HG03439 (cell line): ENCODE results near the gene BCAR1.
"Not testable (repeated sequence)": the region's sequence is repeated elsewhere in the genome, so short reads cannot be mapped to it uniquely, and the experiment has no call there.

ENCODE experiments used
- ATAC-seq: cut with Tn5 transposase; IDR thresholded peaks from one replicate; pipeline ENCODE4 v1.9.1; 2021; ENCODE audit warnings: mild to moderate bottlenecking, moderate library complexity; ENCODE audit not compliant: unreplicated experiment

BCAR1 gene

DNA sequence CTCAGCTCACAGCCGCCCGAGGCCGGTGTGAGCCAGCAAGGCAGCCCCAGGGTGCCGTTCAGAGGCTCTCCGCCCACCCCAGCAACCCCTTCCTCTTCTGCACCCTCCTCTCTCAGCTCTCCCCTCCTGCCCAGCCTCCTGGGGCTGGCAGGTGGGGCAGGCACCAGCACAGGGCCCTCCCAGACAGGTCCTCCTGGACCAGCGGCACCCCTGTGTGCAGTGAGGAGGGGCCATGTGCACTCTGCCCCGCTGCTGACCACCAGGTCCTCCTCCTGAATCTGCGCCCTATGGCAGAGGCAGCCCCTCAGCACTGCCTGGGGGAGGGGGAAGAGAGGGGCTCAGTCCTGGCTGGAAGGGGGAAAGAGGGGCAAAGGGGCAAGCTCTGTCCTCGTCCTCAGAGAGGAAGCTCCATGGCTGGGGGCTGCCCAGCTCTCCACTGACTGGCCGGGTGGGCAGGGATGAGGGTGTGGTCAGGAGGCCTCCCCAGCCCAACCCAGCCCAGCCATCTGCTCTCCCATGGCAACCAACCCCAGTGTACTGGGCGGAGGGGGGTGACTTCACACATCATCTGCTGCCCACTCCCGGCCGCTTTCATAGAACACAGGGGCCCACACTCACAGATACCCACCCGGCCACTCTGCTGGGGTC is 5.4 kb upstream of the BCAR1 start:
- ATAC-seq, result no peak

DNA sequence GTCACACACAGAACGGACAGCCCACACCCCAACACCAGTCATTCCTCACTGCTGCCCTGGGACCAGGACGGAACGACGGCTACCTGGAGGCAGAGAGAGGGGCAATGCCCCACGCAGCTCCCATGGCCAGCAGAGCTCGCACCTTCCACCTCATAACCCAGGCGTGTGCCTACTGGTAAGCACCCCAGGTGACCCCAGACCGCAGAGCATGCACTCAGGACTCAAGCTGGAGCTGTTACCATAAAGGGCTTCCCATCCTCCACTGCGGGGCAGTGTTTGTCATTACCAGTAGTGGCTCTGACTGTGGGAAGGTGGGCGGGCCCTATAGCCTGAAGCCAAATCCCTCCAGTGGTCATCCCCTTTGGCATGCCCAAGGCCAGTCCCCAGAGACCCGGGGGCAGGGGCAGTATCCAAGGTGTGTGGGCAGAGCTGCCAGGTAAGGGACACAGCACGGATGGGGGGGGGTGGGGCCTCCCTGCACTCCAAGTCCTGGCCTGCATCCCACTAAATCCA is 4.7 kb upstream of the BCAR1 start:
- ATAC-seq, result no peak

DNA sequence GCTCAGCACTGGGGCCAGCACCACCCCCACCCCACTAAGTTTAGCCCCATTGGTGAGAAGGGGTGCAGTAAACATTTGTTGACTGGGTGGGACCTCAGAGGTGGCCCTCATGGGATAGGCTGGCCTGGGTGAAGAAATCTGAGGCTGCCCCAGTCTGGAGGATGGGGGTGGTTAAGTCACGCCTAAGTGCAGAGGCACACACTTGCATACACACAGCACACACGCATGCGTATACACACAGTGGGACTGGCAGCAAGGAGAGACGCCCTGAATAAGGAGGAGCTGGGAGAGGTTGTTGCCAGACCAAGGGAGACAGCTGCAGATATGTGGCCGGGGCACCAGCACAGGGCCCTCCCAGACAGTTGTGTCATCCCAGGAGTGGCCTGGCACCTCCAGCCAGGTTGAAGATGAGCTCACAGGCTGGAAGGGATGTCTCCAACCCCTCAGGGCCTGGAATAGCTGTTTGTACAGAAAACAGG is 3.0 kb upstream of the BCAR1 start:
- ATAC-seq, result no peak

DNA sequence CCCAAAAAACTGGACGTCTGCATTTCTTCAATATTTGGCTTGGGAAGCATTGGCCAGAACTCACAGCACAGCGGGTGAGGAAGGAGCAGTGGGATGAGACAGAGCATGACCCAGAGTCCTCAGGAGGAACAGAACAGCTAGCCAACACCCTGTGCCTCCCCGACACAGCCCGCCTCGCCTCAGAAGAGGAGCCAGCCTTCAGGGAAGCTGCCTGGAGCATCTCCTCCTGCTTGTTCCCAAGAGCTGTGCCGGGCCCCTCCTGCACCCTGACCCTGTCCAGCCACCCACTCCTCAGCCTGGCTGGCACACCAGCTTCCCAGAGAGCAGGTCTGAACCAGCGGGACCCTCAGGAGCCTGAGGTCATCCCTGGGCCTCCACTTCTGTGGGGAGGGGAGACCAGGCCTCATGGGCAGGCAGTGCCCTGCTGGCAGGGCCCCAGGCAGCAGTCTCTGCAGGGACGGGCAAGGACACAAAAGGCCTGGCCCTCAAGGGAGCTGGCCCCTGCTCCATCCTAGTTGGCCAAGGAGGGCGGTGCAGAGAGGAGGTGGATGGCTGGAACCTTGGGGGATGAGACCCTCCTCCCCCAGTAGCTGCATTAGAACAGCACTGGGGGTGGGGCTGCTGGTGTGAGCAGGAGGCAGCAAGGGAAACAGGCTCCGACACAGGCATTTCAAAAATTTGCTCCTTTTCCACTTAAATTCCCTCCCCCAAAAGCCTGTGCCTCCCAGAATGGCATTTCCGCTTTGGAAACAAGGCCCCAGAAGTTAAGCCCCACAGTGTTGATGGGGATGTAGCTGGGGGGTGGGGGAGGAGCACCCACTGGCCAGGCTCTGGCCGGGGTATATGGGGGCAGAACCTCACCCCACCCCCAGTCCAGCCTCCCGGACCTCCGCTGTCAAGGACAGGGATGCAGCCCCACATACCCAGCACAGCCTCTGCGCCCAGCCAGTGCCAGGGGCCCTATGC is 1.8 kb upstream of the BCAR1 start:
- ATAC-seq, result no peak

DNA sequence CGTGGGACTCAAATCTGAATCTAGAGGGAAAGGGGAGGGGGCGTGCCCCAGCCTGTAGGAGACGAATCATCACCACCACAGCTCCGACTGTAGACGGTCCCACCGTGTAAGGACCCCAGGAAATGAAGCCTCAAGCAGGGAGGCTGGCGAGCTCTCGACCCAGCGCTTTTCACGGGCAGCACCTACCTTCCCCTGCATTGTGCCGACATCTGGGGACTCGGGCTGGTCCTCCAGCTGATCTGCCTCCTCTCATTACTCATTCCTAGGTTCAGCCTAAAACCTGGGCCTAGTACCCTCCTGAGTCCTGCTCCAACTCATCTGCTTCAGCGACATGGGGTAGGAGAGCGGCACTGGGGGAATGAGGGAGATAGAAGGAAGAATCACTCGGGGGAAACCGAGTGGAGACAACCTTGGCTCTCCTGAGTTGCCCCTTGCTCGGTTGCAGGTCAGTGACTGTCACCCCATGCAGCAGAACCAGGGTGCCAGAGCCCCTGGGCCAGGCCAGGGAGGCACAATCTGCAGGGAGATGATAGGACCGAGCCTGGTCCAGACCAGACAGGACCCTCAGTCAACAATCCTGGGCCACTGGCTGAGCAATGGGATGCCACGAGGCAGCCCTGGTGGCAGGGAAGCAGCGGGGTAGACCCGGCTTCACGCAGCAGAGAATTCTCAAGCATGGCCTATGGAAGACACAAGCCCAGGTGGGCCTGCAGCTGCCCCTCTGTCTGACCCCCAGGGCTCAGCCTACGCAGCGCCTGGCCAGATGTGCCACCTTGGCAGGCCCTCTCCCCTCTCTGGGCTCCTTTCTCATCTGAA is 833 bp upstream of the BCAR1 start:
- no peak for ATAC-seq

DNA sequence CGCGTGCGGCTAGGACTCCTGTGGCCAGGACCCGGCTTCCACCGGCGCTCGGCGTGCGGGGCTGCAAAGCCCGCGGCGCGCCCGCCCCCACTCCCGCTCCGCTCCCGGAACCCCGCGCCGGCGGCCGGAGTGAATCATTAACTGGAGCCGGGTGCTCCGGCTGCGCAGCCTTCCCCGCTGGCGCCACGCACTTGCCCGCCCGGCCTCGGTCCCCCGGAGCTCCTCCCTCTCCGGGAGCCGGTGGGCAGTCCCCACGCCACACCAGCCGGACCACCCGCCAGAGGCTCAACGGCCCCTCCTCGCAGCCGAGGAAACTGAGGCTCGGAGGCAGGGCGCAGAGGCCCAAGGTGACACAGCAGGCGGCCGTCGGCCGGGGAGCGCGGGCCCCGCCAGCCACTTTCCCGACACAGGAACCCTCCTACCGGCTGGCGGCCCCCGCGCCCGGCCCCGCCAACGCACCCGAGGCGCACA is 580 bp downstream of the BCAR1 start:
- no peak for ATAC-seq

DNA sequence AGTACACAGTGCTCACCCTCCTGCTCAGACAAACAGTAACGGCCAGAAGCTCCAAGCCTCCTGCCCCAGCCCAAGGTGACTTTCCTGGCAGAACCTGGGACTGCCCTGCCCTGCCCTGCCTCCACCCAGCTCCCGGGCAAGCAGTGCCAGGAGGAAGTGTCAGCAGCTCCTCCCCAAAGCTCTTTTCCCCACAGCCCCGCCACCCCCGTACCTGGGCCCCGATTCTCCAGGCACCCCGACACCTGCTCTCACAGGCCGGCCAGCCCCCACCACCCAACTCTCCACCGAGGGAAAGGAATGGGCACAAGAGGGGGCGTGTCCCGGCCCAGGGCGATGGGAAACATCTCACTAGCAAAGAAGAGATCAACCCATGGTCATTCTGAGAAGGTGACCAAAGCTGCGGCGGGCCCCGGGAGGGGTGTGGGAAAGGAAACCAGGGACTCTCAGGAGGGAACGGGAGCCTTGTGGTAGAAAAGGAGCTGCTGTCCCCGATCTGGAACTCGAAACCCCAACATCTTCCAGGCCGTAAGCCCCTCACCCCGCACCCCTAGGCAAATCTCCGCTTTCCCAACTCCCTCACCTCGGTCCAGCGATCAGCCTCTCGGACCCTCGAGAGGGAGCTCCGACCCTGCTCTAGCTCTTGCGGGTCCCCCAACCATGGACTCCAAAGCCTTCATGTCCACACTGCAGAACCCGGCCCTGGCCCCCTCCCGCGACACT is 1.2 kb downstream of the BCAR1 start:
- ATAC-seq, result no peak

DNA sequence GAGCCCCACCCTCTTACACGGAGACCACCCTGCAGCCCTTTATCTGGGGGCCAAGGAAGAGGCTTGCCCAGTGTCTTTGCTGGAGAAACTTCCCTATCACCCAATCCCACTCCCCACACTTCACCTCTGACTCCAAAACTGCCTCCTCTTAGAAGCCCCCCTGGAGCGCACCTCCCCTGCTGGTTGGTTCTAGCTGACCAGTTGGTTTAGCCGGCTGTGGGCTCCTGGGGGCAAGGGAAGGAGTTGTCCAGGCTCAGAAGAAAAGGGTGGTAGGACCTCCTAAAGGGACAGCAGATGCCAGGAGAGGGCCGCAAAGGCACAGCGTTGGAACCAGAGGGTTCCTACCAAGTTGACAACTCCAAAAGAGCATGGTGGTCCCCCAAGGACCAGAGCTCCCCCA is 2.0 kb downstream of the BCAR1 start:
- no peak for ATAC-seq

DNA sequence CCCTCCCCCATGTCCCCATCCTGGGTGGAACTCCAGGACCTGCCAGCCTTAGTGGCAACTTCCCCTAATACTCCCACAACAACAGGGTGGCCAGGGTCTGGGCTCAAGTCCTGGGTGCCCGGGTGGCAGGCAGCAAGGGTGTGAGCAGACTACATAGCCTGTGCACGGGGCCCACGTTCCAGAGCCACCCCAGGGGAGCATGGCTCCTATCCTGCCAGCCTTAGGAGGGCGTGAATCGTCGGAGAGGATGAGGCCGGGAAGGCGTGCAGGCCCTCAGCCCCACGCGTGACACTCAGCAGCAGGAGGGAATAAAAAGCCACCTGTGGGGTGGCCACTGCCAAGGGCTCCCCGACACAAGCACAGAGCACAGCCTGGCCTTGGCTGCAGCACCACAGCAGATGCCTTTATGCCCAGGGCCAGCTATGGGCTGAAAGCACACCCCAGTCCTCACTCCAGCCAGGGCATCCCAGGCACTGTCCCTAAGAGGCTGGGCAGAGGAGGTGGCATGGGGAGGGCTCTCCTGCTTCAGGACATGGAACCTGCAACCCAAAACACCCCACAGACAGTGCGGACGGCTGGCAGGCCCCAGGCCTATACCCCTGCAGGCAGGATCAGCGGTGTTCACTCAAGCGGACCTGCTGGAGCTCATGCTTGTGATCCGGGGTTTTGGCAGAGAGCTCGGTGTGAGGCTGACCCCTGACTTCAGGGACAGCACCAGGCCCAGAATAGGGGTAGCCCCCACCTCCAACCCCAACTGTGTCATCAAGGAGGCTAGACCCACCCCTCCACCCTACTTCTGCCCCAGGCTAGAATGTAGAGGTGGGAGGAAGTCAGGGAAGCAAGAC is 2.7 kb downstream of the BCAR1 start:
- ATAC-seq, result no peak

DNA sequence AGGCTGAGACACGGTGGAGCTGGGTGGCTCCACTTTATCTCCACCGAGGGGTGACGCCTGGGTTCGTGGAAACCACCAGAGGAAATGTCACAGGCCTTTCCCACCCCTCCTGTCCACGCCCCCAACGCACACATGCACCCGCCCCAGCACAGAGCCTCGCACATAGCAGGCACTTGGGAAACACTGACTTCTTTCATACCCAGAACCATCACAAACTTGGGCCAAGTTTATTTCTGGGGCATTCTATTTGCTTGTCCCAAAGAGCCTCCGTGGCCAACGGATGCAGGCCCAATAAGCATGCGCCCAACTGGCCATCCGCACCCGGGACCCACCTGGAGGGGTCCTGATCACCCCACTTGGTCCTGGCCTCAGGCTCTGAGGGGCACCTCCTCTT is 3.3 kb downstream of the BCAR1 start:
- no peak for ATAC-seq

DNA sequence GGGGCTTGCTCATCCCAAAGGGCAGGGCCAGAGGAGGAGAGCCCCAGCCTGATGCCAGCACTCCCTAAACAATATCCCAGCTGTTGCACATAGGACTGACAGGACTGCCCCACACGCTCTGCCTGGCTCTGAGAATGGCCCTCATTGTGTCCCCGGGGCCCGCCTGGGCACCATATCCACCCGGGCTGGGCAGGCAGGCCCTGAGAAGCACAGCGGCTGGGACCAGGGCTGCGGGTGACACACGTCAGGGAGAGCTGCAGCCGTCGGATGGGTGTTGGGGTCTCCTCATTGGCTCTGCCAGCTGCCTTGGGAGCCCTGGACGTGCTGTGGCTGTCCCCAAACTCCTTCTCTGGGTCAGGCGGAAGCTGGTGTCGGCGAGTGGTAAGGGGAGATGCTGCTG is 4.2 kb downstream of the BCAR1 start:
- ATAC-seq, result no peak

DNA sequence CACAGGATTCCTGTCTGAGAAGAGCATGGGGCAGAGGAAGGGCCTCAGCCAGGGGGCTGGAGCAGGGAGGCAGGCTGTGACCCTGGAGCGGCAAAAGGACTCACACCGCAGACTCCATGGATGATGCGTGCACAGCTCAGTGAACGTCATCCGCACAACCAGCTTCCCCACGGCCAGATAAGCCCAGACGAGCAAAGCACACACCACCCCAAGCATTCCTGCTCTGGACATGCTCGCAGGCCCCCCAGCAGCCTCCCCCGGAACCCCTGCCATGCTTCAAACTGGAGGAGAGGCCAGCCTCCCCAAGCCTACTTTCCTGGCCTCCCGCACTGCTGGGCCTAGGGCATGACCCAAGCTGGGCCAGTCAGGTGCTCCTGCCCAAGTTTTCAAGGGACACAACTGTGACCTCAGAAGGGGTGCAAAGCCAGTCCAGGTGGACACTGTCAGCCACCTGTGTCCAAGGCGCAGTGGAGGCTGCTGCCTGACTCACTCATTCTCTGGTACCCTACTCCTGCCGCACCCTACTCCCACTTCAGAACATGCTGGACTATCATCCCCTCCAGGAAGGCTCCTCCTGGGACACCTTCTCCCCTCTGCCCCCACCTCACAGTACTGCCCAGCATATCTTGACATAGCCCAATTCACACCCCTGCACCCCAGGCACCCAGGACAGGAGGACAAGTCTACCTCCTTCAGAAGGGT is 4.8 kb downstream of the BCAR1 start:
- no peak for ATAC-seq

DNA sequence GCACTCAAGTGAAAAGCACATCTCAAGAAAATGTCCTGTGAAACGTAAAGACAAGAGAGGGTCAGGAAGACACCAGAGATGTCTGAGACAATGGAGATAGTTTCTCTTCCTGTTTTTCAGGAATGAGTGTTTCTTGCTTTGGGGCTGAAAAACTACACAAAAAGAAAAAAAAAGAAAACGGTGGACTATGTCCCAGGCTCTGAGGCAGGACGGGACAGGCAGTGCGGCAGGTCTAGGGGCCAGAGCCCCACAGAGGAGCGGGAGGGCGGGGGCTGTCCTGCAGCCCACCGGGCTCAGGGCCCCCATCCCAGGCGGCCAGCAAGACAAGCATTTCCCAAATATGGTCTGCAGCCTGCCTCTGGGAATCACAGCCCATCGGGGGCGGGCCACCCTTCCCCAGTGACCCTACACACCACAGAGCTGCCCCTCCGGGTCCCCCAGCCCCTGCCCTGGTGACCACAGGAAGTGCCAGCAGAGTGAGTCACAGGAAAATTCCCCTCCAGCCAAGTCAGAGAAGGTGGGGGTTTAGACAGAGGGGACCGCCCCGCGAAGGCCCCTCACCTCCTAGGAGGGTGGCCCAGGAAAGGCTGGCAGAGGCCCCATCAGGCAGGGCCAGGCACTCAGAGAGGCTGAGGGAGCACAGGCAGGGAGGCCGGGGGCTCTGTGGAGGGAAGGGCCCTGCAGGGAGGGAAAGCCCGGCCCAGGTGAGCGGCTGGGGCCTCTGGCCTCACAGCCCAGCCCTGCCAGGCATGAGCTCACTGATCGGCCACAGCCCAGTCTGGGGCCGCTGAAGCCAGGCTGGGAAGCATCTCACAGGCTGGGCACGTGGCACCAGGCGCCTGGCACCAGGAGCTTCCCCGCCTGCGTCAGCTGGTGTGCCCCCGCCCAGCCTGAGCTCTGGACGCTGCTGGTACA is 6.3 kb downstream of the BCAR1 start:
- no peak for ATAC-seq

DNA sequence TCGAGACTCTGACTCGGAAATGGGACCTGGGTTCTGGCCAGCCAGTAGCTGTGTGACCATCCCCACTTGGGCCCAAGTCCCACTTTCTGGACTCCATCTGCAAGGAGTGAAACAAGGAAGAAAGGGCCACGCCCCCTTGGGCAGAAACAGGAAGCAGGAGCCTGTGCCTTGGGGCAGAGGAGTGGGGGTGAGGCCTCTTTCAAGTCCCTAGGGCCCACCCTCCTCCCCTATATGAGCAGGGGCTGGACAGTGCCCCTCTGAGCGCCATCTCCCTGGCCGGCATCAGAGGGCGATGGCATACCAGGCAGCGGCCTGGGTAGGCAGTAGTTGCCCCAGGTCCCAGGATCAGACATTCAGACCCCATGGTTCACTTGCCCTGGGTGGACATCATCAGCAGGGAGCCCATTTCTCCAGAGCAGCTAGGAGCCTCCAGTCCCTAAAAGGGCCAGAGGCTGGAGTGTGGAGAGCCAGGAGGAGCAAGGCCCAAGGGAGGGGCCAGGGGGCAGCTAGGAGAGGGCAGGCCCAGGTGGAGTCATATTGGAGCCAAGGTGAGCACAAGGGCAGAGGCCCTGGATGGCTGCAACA is 7.1 kb downstream of the BCAR1 start:
- no peak for ATAC-seq

DNA sequence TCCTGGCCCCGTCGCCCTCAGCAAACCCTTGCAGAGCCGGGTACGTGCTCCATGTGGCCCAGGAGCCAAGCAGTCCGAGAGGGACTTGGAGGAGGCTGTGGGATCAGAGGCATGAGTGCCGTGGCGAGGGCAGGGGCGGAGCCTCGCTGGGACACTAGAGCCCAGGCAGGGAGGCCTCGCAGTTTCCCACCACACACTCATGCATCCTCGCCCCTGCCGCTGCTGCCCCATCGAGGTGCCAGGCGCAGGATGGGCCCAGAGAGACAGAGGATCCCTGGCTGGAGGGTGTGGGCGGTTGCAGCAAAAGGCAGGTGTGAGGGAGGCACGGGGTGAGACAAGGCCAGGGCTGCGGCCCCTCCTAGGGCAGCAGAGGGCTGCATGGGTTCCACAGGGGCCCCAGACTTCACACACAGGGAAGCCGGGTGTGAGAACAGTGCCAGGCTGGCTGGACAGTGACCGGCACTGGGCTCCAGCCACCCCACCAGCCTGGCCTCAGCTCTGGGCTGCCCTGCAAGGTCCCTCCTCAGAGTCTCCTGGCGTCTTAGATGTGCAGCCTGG is 7.7 kb downstream of the BCAR1 start:
- ATAC-seq, result no peak

DNA sequence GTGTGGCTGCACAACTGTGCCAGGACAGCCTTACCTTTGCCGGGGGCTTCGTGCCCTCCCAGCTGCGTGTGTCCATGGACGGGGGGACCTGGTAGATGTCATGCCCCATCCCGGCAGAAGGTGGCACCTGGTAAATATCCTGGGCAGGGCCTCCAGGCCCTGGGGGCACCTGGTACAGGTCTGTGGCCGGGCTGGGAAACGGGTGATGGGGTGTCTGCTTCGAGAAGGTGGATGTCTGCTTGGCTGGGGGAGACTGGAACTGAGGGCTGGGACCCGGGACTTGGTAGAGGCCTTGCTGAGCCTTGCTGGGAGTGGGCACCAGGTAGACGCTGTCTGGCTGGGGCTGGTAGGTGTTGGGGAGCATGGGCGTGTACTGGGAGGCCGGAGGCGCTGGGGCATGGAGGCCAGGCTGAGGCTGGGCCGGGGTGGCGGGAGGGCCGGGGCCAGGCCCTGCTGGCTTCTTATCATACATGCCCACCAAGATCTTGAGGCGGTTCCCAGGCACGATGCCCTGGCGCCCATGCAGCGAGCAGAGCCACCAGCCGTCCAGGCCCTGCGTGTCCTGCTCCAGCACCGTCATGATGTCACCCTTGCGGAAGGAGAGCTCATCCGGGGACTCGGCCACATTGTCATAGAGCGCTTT is 8.9 kb downstream of the BCAR1 start:
- not testable (repeated sequence) for ATAC-seq

DNA sequence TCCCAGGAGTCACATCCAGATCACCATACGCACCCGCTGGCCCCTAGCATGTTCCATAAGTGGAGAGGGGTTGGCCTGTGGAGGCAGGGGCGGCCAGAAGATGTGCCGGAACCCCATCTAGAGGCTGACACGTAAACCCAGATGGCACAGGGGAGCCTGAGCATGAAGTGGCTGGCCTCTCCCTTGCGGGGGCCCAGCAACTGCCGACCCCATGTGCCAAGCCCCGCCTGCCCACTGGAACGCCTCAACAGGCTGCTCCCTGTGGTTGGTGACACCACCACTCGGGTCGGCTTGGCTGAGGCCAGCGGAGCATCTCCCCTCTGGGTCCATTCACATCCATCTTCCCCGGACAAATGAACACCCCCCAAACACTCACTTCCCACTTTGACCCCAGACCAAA is 9.5 kb downstream of the BCAR1 start:
- no peak for ATAC-seq
